OCI-LY3 (cell line): ENCODE results near the gene EEF1G.
"Not testable (repeated sequence)": the region's sequence is repeated elsewhere in the genome, so short reads cannot be mapped to it uniquely, and the experiment has no call there.

Experiments
- H2AFZ ChIP-seq: fragments of 200-600, 300-600 bp; shearing (Covaris generic); 2 replicates; pipeline ENCODE4 v1.6.0; 2014; ENCODE audit warnings: antibody characterized with exemption, low read depth, low read length
- H3K27ac ChIP-seq: fragments of 200-600, 300-600 bp; sonication (generic); 2 replicates; pipeline ENCODE4 v1.5.1; 2014; ENCODE audit warnings: mild to moderate bottlenecking, low read length, moderate library complexity, mixed read lengths
- H3K27me3 ChIP-seq: fragments of 200-600, 300-600 bp; sonication (generic); 2 replicates; pipeline ENCODE4 v1.6.1; 2014; ENCODE audit warnings: low read depth, low read length, mixed read lengths
- H3K36me3 ChIP-seq: fragments of 200-600, 300-600 bp; sonication (generic); replicated peaks from 2 replicates; pipeline ENCODE3; 2014; ENCODE audit warnings: low read depth, low read length, mixed read lengths
- H3K4me1 ChIP-seq: fragments of 300-600, 200-600 bp; sonication (generic); 2 replicates; pipeline ENCODE4 v1.6.1; 2014; ENCODE audit warnings: low read length, mixed read lengths
- H3K4me2 ChIP-seq: fragments of 200-600, 300-600 bp; sonication (generic); 2 replicates; pipeline ENCODE4 v1.6.1; 2014; ENCODE audit warnings: low read length, mixed read lengths
- H3K4me3 ChIP-seq: fragments of 300-600, 200-600 bp; sonication (generic); 2 replicates; pipeline ENCODE4 v1.5.1; 2014; ENCODE audit warnings: antibody characterized with exemption, mild to moderate bottlenecking, low read length, moderate library complexity
- H3K79me2 ChIP-seq: fragments of 300-600, 200-600 bp; shearing (Covaris generic); 2 replicates; pipeline ENCODE4 v1.6.1; 2014; ENCODE audit warnings: mild to moderate bottlenecking, low read length, mixed read lengths
- H3K9ac ChIP-seq: fragments of 300-600, 200-600 bp; shearing (Covaris generic); 2 replicates; pipeline ENCODE4 v1.6.0; 2014; ENCODE audit warnings: mild to moderate bottlenecking, low read length, moderate library complexity
- H3K9me3 ChIP-seq: fragments of 200-600, 300-600 bp; shearing (Covaris generic); 2 replicates; pipeline ENCODE4 v1.6.1; 2014; ENCODE audit warnings: low read length, mixed read lengths; ENCODE audit not compliant: insufficient read depth
- H4K20me1 ChIP-seq: fragments of 200-600, 300-600 bp; sonication (generic); 2 replicates; pipeline ENCODE4 v1.6.1; 2016; ENCODE audit warnings: low read length, mixed read lengths; ENCODE audit not compliant: insufficient read depth
- EZH2phosphoT487 ChIP-seq: fragments of 200-600 bp; shearing (Covaris generic); IDR thresholded peaks from 2 replicates; pipeline ENCODE4 v1.6.1; 2018; ENCODE audit warnings: antibody characterized with exemption, mixed run types, low read depth
- TF ChIP-seq, protein P1 (sequence below): fragments of 200-600, 300-600 bp; sonication (generic); IDR thresholded peaks from 2 replicates; pipeline ENCODE4 v1.5.1; 2014; ENCODE audit warnings: antibody characterized with exemption, low read length, low read depth

Gene EEF1G

GRCh38 chr11:62552485-62553079, 21.1 kb downstream of the EEF1G start:
- peak overlapping the region; percentile 96 for H3K27ac ChIP-seq
- H3K79me2 ChIP-seq: peaks cover 17% of the 10 kb centered on the region
- peak overlapping the region; percentile 2 for H3K4me3 ChIP-seq

GRCh38 chr11:62550478-62550877, 23.2 kb downstream of the EEF1G start:
- H2AFZ ChIP-seq, H4K20me1 ChIP-seq, H3K4me3 ChIP-seq, H3K9ac ChIP-seq, H3K27ac ChIP-seq, H3K9me3 ChIP-seq, H3K4me2 ChIP-seq: not testable (repeated sequence)
- Histone ChIP-seq H3K4me1 (peaks cover 65% of the 10 kb centered on the region), H3K27me3 (peaks cover 13% of the 10 kb centered on the region; the same call in 1 of the 2 replicates), H3K36me3 (peaks cover 20% of the 10 kb centered on the region), H3K79me2 (peaks cover 28% of the 10 kb centered on the region)

More at GRCh38 chr11:62552485-62553079, 21.1 kb downstream of the EEF1G start:
- H3K9me3 ChIP-seq: peaks cover 2% of the 10 kb centered on the region; the same call in 1 of the 2 replicates
- peaks cover 24% of the 10 kb centered on the region for H3K36me3 ChIP-seq
- H3K9ac ChIP-seq: peak overlapping the region; percentile 32; the same call in 1 of the 2 replicates
- no peak overlapping the region for H2AFZ ChIP-seq
- TF ChIP-seq, protein P1, sequence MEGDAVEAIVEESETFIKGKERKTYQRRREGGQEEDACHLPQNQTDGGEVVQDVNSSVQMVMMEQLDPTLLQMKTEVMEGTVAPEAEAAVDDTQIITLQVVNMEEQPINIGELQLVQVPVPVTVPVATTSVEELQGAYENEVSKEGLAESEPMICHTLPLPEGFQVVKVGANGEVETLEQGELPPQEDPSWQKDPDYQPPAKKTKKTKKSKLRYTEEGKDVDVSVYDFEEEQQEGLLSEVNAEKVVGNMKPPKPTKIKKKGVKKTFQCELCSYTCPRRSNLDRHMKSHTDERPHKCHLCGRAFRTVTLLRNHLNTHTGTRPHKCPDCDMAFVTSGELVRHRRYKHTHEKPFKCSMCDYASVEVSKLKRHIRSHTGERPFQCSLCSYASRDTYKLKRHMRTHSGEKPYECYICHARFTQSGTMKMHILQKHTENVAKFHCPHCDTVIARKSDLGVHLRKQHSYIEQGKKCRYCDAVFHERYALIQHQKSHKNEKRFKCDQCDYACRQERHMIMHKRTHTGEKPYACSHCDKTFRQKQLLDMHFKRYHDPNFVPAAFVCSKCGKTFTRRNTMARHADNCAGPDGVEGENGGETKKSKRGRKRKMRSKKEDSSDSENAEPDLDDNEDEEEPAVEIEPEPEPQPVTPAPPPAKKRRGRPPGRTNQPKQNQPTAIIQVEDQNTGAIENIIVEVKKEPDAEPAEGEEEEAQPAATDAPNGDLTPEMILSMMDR: no peak
- TF ChIP-seq EZH2phosphoT487: no peak
- peak overlapping the region; percentile 86 for H3K4me2 ChIP-seq
- no peaks in the 10 kb centered on the region for H4K20me1 ChIP-seq
- H3K27me3 ChIP-seq: peaks cover 8% of the 10 kb centered on the region; the same call in 1 of the 2 replicates
- peaks cover 77% of the 10 kb centered on the region for H3K4me1 ChIP-seq

- Histone ChIP-seq H3K9me3 (peaks cover 2% of the 10 kb centered on the region; the same call in 1 of the 2 replicates), H3K27me3 (peaks cover 13% of the 10 kb centered on the region; the same call in 1 of the 2 replicates), H3K27ac (no peak overlapping the region), H4K20me1 (no peaks in the 10 kb centered on the region), H3K9ac (no peak overlapping the region), H3K36me3 (peaks cover 14% of the 10 kb centered on the region), H2AFZ (no peak overlapping the region), H3K4me3 (no peak overlapping the region), H3K4me1 (peaks cover 51% of the 10 kb centered on the region), H3K4me2 (no peak overlapping the region), H3K79me2 (peaks cover 37% of the 10 kb centered on the region)
- TF ChIP-seq EZH2phosphoT487: no peak
- TF ChIP-seq, protein P1: no peak
Observed at GRCh38 chr11:62548545-62549335, 25.0 kb downstream of the EEF1G start.

GRCh38 chr11:62547691-62548281, 25.9 kb downstream of the EEF1G start:
- no peak overlapping the region; the same call in 1 of the 2 replicates for H3K9ac ChIP-seq
- peaks cover 9% of the 10 kb centered on the region for H3K36me3 ChIP-seq
- no peak overlapping the region for H3K27ac ChIP-seq
- H3K9me3 ChIP-seq: peaks cover 2% of the 10 kb centered on the region; the same call in 1 of the 2 replicates
- H3K79me2 ChIP-seq: peaks cover 42% of the 10 kb centered on the region
- H3K4me2 ChIP-seq: peak overlapping the region; percentile 99
- peaks cover 51% of the 10 kb centered on the region for H3K4me1 ChIP-seq
- peaks cover 4% of the 10 kb centered on the region; the same call in 1 of the 2 replicates for H4K20me1 ChIP-seq
- TF ChIP-seq, protein P1: no peak
- TF ChIP-seq EZH2phosphoT487: no peak
- no peak overlapping the region for H3K4me3 ChIP-seq
- no peak overlapping the region for H2AFZ ChIP-seq
- H3K27me3 ChIP-seq: peaks cover 13% of the 10 kb centered on the region; the same call in 1 of the 2 replicates
